ENCODE data around the gene AGPAT1.
A peak's percentile ranks its signal among the peaks of the same experiment; 100 is the strongest.
"Not testable (repeated sequence)": the region's sequence is repeated elsewhere in the genome, so short reads cannot be mapped to it uniquely, and the experiment has no call there.

AGPAT1 gene

GRCh38 chr6:32195652-32195901 is 19.7 kb upstream of the AGPAT1 start:
- no peaks in the 10 kb centered on the region for H3K9me3 ChIP-seq (ENCODE audit: low read length)
- peak overlapping the region; percentile 64 for H3K4me3 ChIP-seq (ENCODE audit: low read length)
- no peaks in the 10 kb centered on the region for H3K27me3 ChIP-seq (ENCODE audit: insufficient read depth, low read length)
- no peaks in the 10 kb centered on the region for H3K36me3 ChIP-seq (ENCODE audit: insufficient read depth, low read length)
- no peak overlapping the region for H2AFZ ChIP-seq (ENCODE audit: low read depth, low read length)
- H3K4me1 ChIP-seq (ENCODE audit: insufficient read depth, low read length) = peaks cover 30% of the 10 kb centered on the region

GRCh38 chr6:32194825-32195651 is 19.2 kb upstream of the AGPAT1 start:
- H3K36me3 ChIP-seq (ENCODE audit: insufficient read depth, low read length) = no peaks in the 10 kb centered on the region

GRCh38 chr6:32194388-32194787 is 18.5 kb upstream of the AGPAT1 start:
- H3K4me3 ChIP-seq (ENCODE audit: low read length) = no peak overlapping the region
- no peaks in the 10 kb centered on the region for H3K36me3 ChIP-seq (ENCODE audit: insufficient read depth, low read length)
- H3K27me3 ChIP-seq (ENCODE audit: insufficient read depth, low read length) = no peaks in the 10 kb centered on the region
- H2AFZ ChIP-seq (ENCODE audit: low read depth, low read length) = no peak overlapping the region
- H3K4me1 ChIP-seq (ENCODE audit: insufficient read depth, low read length) = peaks cover 30% of the 10 kb centered on the region
- no peaks in the 10 kb centered on the region for H3K9me3 ChIP-seq (ENCODE audit: low read length)

More at GRCh38 chr6:32194825-32195651, 19.2 kb upstream of the AGPAT1 start:
- no peak overlapping the region for H2AFZ ChIP-seq (ENCODE audit: low read depth, low read length)
- H3K4me1 ChIP-seq (ENCODE audit: insufficient read depth, low read length) = peaks cover 30% of the 10 kb centered on the region
- peak overlapping the region; percentile 58 for H3K4me3 ChIP-seq (ENCODE audit: low read length)
- no peaks in the 10 kb centered on the region for H3K27me3 ChIP-seq (ENCODE audit: insufficient read depth, low read length)
- no peaks in the 10 kb centered on the region for H3K9me3 ChIP-seq (ENCODE audit: low read length)

- not testable (repeated sequence) for H3K9me3 ChIP-seq (ENCODE audit: low read length)
Measured at GRCh38 chr6:32193096-32193495, 17.2 kb upstream of the AGPAT1 start.

GRCh38 chr6:32192608-32193039 is 16.7 kb upstream of the AGPAT1 start, which contains the start of gene GPSM3:
Gene GPSM3 (minus strand): TSS chr6:32192643. CDS start chr6:32192513, 130 bp downstream.
- Histone ChIP-seq H3K36me3 (ENCODE audit: insufficient read depth, low read length) (peaks cover 5% of the 10 kb centered on the region), H3K9me3 (ENCODE audit: low read length) (no peaks in the 10 kb centered on the region), H3K4me3 (ENCODE audit: low read length) (no peak within 1 kb of the TSS), H3K4me1 (ENCODE audit: insufficient read depth, low read length) (peaks cover 44% of the 10 kb centered on the region), H2AFZ (ENCODE audit: low read depth, low read length) (no peak within 1 kb of the TSS), H3K27me3 (ENCODE audit: insufficient read depth, low read length) (no peaks in the 10 kb centered on the region)

More at GRCh38 chr6:32193096-32193495, 17.2 kb upstream of the AGPAT1 start:
- H3K27me3 ChIP-seq (ENCODE audit: insufficient read depth, low read length); H3K4me3 ChIP-seq (ENCODE audit: low read length); H2AFZ ChIP-seq (ENCODE audit: low read depth, low read length); H3K36me3 ChIP-seq (ENCODE audit: insufficient read depth, low read length): not testable (repeated sequence)
- peaks cover 43% of the 10 kb centered on the region for H3K4me1 ChIP-seq (ENCODE audit: insufficient read depth, low read length)

- Histone ChIP-seq H3K9me3 (ENCODE audit: low read length) (no peaks in the 10 kb centered on the region), H3K4me1 (ENCODE audit: insufficient read depth, low read length) (peaks cover 42% of the 10 kb centered on the region), H2AFZ (ENCODE audit: low read depth, low read length) (no peak overlapping the region), H3K27me3 (ENCODE audit: insufficient read depth, low read length) (no peaks in the 10 kb centered on the region), H3K36me3 (ENCODE audit: insufficient read depth, low read length) (peaks cover 12% of the 10 kb centered on the region), H3K4me3 (ENCODE audit: low read length) (no peak overlapping the region)
Measured at GRCh38 chr6:32191696-32192607, 16.1 kb upstream of the AGPAT1 start.

- no peak overlapping the region for H2AFZ ChIP-seq (ENCODE audit: low read depth, low read length)
- peaks cover 16% of the 10 kb centered on the region for H3K36me3 ChIP-seq (ENCODE audit: insufficient read depth, low read length)
- no peaks in the 10 kb centered on the region for H3K9me3 ChIP-seq (ENCODE audit: low read length)
- H3K27me3 ChIP-seq (ENCODE audit: insufficient read depth, low read length) = no peaks in the 10 kb centered on the region
- H3K4me3 ChIP-seq (ENCODE audit: low read length) = peak overlapping the region; percentile 76
- H3K4me1 ChIP-seq (ENCODE audit: insufficient read depth, low read length) = peaks cover 35% of the 10 kb centered on the region
Measured at GRCh38 chr6:32190911-32191677, 15.2 kb upstream of the AGPAT1 start.

- H3K4me1 ChIP-seq (ENCODE audit: insufficient read depth, low read length) = peaks cover 33% of the 10 kb centered on the region
Measured at GRCh38 chr6:32190054-32190851, 14.4 kb upstream of the AGPAT1 start, which contains the start of gene PBX2. Gene PBX2 (minus strand): TSS chr6:32190202. CDS start chr6:32189915, 287 bp downstream.

GRCh38 chr6:32189742-32190053 is 13.8 kb upstream of the AGPAT1 start:
- Histone ChIP-seq H3K27me3 (ENCODE audit: insufficient read depth, low read length) (no peaks in the 10 kb centered on the region), H3K9me3 (ENCODE audit: low read length) (no peaks in the 10 kb centered on the region), H3K4me3 (ENCODE audit: low read length) (peak overlapping the region; percentile 76), H3K4me1 (ENCODE audit: insufficient read depth, low read length) (peaks cover 28% of the 10 kb centered on the region), H2AFZ (ENCODE audit: low read depth, low read length) (no peak overlapping the region), H3K36me3 (ENCODE audit: insufficient read depth, low read length) (peaks cover 16% of the 10 kb centered on the region)

More at GRCh38 chr6:32190054-32190851, 14.4 kb upstream of the AGPAT1 start, which contains the start of gene PBX2:
- peak within 1 kb of the TSS; percentile 76 for H3K4me3 ChIP-seq (ENCODE audit: low read length)
- H3K36me3 ChIP-seq (ENCODE audit: insufficient read depth, low read length) = peaks cover 16% of the 10 kb centered on the region
- H3K27me3 ChIP-seq (ENCODE audit: insufficient read depth, low read length) = no peaks in the 10 kb centered on the region
- no peaks in the 10 kb centered on the region for H3K9me3 ChIP-seq (ENCODE audit: low read length)
- H2AFZ ChIP-seq (ENCODE audit: low read depth, low read length) = no peak within 1 kb of the TSS

GRCh38 chr6:32189069-32189741 is 13.3 kb upstream of the AGPAT1 start:
- Histone ChIP-seq H3K4me1 (ENCODE audit: insufficient read depth, low read length) (peaks cover 23% of the 10 kb centered on the region), H3K27me3 (ENCODE audit: insufficient read depth, low read length) (no peaks in the 10 kb centered on the region), H3K9me3 (ENCODE audit: low read length) (no peaks in the 10 kb centered on the region), H3K4me3 (ENCODE audit: low read length) (peak overlapping the region; percentile 76), H3K36me3 (ENCODE audit: insufficient read depth, low read length) (peaks cover 16% of the 10 kb centered on the region), H2AFZ (ENCODE audit: low read depth, low read length) (no peak overlapping the region)

- Histone ChIP-seq H3K4me3 (ENCODE audit: low read length) (peak overlapping the region; percentile 76), H3K36me3 (ENCODE audit: insufficient read depth, low read length) (peaks cover 16% of the 10 kb centered on the region), H2AFZ (ENCODE audit: low read depth, low read length) (no peak overlapping the region), H3K4me1 (ENCODE audit: insufficient read depth, low read length) (peaks cover 22% of the 10 kb centered on the region), H3K27me3 (ENCODE audit: insufficient read depth, low read length) (no peaks in the 10 kb centered on the region), H3K9me3 (ENCODE audit: low read length) (no peaks in the 10 kb centered on the region)
Measured at GRCh38 chr6:32188381-32189068, 12.6 kb upstream of the AGPAT1 start.
